Body of pancreas (tissue), 4 donors: ENCODE data around the gene USP17L20. TPM values are rescaled to one million over a fixed set of nuclear protein-coding genes. Genes with fewer than 3 reads are reported as not detected.
"Not testable (repeated sequence)": the region's sequence is repeated elsewhere in the genome, so short reads cannot be mapped to it uniquely, and the experiment has no call there.

ENCODE experiments used
- ATAC-seq: fragments of 150-250 bp; one replicate; pipeline ENCODE4 v1.9.1; 2016
- DNase-seq, 4 donors: peaks; one replicate each; pipeline ENCODE4 v3.0.0-alpha.2; 2019
- H3K27ac ChIP-seq, 4 donors: fragments of 200-600 bp; sonication (generic); 1 replicate in 3 of 4; 2 replicates in 1 of 4; pipeline versions ENCODE4 v1.5.1 to v1.6.1; 2016 to 2019; ENCODE audit warnings: mild to moderate bottlenecking in 1 of 4, mixed read lengths in 1 of 4, moderate library complexity in 1 of 4
- H3K27me3 ChIP-seq, 2 donors: fragments of 200-600 bp; sonication (generic); one replicate each; pipeline ENCODE4 v1.6.0; 2016; ENCODE audit warnings: mild to moderate bottlenecking in 1 of 2
- H3K36me3 ChIP-seq, 2 donors: fragments of 200-600 bp; sonication (generic); replicated peaks in 1 of 2; 2 replicates each; pipeline ENCODE4 v1.5.1; 2016; ENCODE audit warnings: low read depth in 2 of 2; ENCODE audit not compliant: insufficient read depth in 1 of 2
- H3K4me1 ChIP-seq: fragments of 200-600 bp; sonication (generic); one replicate; pipeline ENCODE4 v1.6.0; 2016
- H3K4me3 ChIP-seq, 2 donors: fragments of 200-600 bp; sonication (generic); 1 replicate in 1 of 2; 2 replicates in 1 of 2; pipeline ENCODE4 v1.5.1; 2016 to 2019
- H3K9me3 ChIP-seq, 3 donors: fragments of 200-600 bp; sonication (generic); 1 replicate in 2 of 3; 2 replicates in 1 of 3; pipeline ENCODE4 v1.5.1; 2016
- WGBS, 2 donors: methylation state at CpG; one replicate each; pipeline ENCODE4 v1.1.5; 2017; 5-methylcytosine and 5-hydroxymethylcytosine counted together
- intact Hi-C: fragments of 100-400 bp; cut with DNase I; formaldehyde crosslinking; loops from one replicate; pipeline ENCODE4 v1.15.1; 2023
- total RNA-seq, 2 donors: library from RNA; depleted of rRNA; stranded (reverse); fragments of >200 nt; gene quantifications; one replicate each; pipeline ENCODE4 v1.1.0, GENCODE V29; 2016

Gene USP17L20, protein sequence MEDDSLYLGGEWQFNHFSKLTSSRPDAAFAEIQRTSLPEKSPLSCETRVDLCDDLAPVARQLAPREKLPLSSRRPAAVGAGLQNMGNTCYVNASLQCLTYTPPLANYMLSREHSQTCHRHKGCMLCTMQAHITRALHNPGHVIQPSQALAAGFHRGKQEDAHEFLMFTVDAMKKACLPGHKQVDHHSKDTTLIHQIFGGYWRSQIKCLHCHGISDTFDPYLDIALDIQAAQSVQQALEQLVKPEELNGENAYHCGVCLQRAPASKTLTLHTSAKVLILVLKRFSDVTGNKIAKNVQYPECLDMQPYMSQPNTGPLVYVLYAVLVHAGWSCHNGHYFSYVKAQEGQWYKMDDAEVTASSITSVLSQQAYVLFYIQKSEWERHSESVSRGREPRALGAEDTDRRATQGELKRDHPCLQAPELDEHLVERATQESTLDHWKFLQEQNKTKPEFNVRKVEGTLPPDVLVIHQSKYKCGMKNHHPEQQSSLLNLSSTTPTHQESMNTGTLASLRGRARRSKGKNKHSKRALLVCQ
- not detected for total RNA-seq

DNA sequence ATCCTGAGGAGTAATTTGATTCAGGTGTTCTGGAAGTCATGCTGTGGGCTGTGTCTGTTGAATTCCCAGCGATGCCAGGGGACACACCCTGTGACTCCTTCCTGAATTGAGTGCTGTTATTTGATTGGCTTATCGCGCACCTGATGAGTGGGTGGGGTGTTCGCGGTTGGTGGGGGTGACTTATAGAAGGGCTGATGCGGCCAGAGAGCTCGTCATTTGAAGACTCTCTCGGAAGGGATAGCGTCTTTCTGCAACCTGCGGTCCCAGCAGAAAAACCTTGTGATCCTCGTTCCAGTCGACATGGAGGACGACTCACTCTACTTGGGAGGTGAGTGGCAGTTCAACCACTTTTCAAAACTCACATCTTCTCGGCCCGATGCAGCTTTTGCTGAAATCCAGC, at the start of gene USP17L20:
Gene USP17L20, plus strand, starts transcription at position 301 of the 400 bp plus-strand sequence. Its CDS starts 0 bp downstream, at position 301.
- H3K36me3 ChIP-seq, DNase-seq, H3K4me3 ChIP-seq, H3K9me3 ChIP-seq, intact Hi-C loops, H3K27ac ChIP-seq, H3K27me3 ChIP-seq, H3K4me1 ChIP-seq, ATAC-seq: not testable (repeated sequence)
- WGBS, 2 donors: no CpG with 5 or more reads among the region's 15 CpGs

DNA sequence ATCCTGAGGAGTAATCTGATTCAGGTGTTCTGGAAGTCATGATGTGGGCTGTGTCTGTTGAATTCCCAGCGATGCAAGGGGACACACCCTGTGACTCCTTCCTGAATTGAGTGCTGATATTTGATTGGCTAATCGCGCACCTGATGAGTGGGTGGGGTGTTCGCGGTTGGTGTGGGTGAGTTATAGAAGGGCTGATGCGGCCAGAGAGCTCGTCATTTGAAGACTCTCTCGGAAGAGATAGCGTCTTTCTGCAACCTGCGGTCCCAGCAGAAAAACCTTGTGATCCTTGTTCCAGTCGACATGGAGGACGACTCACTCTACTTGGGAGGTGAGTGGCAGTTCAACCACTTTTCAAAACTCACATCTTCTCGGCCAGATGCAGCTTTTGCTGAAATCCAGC, 47.6 kb upstream of the USP17L20 start, which contains the start of gene USP17L10:
Gene USP17L10, plus strand, starts transcription at position 301 of the 400 bp plus-strand sequence. Its CDS starts 0 bp downstream, at position 301.
- WGBS, 2 donors: 43% methylated on average over 3 of the region's 13 CpGs; no CpG with 5 or more reads in 1 of the 2 donors
- H3K36me3 ChIP-seq, H3K27ac ChIP-seq, H3K4me1 ChIP-seq, ATAC-seq, H3K9me3 ChIP-seq, DNase-seq, H3K4me3 ChIP-seq, intact Hi-C loops, H3K27me3 ChIP-seq: not testable (repeated sequence)

GRCh38 chr4:9214701-9215100, 43.2 kb upstream of the USP17L20 start:
- H3K4me1 ChIP-seq, H3K4me3 ChIP-seq, intact Hi-C loops, H3K36me3 ChIP-seq, H3K9me3 ChIP-seq, ATAC-seq, H3K27me3 ChIP-seq, H3K27ac ChIP-seq: not testable (repeated sequence)
- peak in 1 of 4 donors; percentile 3 for DNase-seq
- 62 to 71% methylated on average over 10 of the region's 14 CpGs for WGBS, 2 donors

DNA sequence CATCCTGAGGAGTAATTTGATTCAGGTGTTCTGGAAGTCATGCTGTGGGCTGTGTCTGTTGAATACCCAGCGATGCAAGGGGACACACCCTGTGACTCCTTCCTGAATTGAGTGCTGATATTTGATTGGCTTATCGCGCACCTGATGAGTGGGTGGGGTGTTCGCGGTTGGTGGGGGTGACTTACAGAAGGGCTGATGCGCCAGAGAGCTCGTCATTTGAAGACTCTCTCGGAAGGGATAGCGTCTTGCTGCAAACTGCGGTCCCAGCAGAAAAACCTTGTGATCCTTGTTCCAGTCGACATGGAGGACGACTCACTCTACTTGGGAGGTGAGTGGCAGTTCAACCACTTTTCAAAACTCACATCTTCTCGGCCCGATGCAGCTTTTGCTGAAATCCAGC, 42.8 kb upstream of the USP17L20 start, which contains the start of gene USP17L11:
Gene USP17L11, plus strand, starts transcription at position 301 of the 400 bp plus-strand sequence. Its CDS starts 0 bp downstream, at position 301.
- DNase-seq, H3K27ac ChIP-seq, H3K27me3 ChIP-seq, H3K4me3 ChIP-seq, H3K4me1 ChIP-seq, ATAC-seq, intact Hi-C loops, H3K9me3 ChIP-seq, H3K36me3 ChIP-seq: not testable (repeated sequence)
- no CpG with 5 or more reads among the region's 14 CpGs for WGBS, 2 donors

- ATAC-seq, intact Hi-C loops, H3K4me3 ChIP-seq, H3K27me3 ChIP-seq, H3K36me3 ChIP-seq, DNase-seq, H3K4me1 ChIP-seq, H3K27ac ChIP-seq, H3K9me3 ChIP-seq: not testable (repeated sequence)
- no CpG with 5 or more reads among the region's 13 CpGs for WGBS, 2 donors
These were observed 38.1 kb upstream of the USP17L20 start, which contains the start of gene USP17L12 for GRCh38 chr4:9219852-9220251. USP17L12 (plus strand) TSS chr4:9220152; CDS start chr4:9220152, 0 bp downstream.

- no CpG with 5 or more reads among the region's 14 CpGs for WGBS, 2 donors
- DNase-seq, intact Hi-C loops, H3K9me3 ChIP-seq, H3K36me3 ChIP-seq, H3K27me3 ChIP-seq, H3K4me3 ChIP-seq, ATAC-seq, H3K27ac ChIP-seq, H3K4me1 ChIP-seq: not testable (repeated sequence)
These were observed 33.3 kb upstream of the USP17L20 start, which contains the start of gene USP17L13 for GRCh38 chr4:9224596-9224995. USP17L13 (plus strand) TSS chr4:9224896; CDS start chr4:9224896, 0 bp downstream.

DNA sequence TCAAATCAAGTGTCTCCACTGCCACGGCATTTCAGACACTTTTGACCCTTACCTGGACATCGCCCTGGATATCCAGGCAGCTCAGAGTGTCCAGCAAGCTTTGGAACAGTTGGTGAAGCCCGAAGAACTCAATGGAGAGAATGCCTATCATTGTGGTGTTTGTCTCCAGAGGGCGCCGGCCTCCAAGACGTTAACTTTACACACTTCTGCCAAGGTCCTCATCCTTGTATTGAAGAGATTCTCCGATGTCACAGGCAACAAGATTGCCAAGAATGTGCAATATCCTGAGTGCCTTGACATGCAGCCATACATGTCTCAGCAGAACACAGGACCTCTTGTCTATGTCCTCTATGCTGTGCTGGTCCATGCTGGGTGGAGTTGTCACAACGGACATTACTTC, 27.7 kb upstream of the USP17L20 start:
- intact Hi-C loops, H3K4me3 ChIP-seq, ATAC-seq, H3K27me3 ChIP-seq, H3K9me3 ChIP-seq, H3K36me3 ChIP-seq, H3K4me1 ChIP-seq, H3K27ac ChIP-seq: not testable (repeated sequence)
- WGBS, 2 donors: 64% methylated on average over 5 of the region's 8 CpGs; no CpG with 5 or more reads in 1 of the 2 donors
- DNase-seq: peak in 1 of 4 donors; percentile 2

- WGBS, 2 donors: no CpG with 5 or more reads among the region's 15 CpGs
- H3K4me3 ChIP-seq, ATAC-seq: not testable (repeated sequence)
These were observed 23.8 kb upstream of the USP17L20 start, which contains the start of gene USP17L15 for GRCh38 chr4:9234085-9234484. USP17L15 (plus strand) TSS chr4:9234385; CDS start chr4:9234385, 0 bp downstream.

GRCh38 chr4:9238461-9238860, 19.5 kb upstream of the USP17L20 start:
- ATAC-seq, H3K36me3 ChIP-seq, H3K27me3 ChIP-seq, intact Hi-C loops, H3K27ac ChIP-seq, H3K4me3 ChIP-seq, H3K9me3 ChIP-seq, H3K4me1 ChIP-seq: not testable (repeated sequence)
- WGBS, 2 donors: no CpG with 5 or more reads among the region's 12 CpGs
- DNase-seq: peak in 3 of 4 donors; percentile 5 to 12 (median 6)

More at GRCh38 chr4:9234085-9234484, 23.8 kb upstream of the USP17L20 start, which contains the start of gene USP17L15:
- H3K27me3 ChIP-seq, H3K36me3 ChIP-seq, H3K9me3 ChIP-seq, H3K4me1 ChIP-seq, DNase-seq, H3K27ac ChIP-seq, intact Hi-C loops: not testable (repeated sequence)

DNA sequence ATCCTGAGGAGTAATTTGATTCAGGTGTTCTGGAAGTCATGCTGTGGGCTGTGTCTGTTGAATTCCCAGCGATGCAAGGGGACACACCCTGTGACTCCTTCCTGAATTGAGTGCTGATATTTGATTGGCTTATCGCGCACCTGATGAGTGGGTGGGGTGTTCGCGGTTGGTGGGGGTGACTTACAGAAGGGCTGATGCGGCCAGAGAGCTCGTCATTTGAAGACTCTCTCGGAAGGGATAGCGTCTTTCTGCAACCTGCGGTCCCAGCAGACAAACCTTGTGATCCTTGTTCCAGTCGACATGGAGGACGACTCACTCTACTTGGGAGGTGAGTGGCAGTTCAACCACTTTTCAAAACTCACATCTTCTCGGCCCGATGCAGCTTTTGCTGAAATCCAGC, 14.3 kb upstream of the USP17L20 start, which contains the start of gene USP17L17:
Gene USP17L17, plus strand, starts transcription at position 301 of the 400 bp plus-strand sequence. Its CDS starts 0 bp downstream, at position 301.
- H3K27me3 ChIP-seq, H3K9me3 ChIP-seq, H3K27ac ChIP-seq, intact Hi-C loops, DNase-seq, ATAC-seq, H3K36me3 ChIP-seq, H3K4me1 ChIP-seq, H3K4me3 ChIP-seq: not testable (repeated sequence)
- WGBS, 2 donors: 80 to 81% methylated on average over 7 to 14 of the region's 14 CpGs

DNA sequence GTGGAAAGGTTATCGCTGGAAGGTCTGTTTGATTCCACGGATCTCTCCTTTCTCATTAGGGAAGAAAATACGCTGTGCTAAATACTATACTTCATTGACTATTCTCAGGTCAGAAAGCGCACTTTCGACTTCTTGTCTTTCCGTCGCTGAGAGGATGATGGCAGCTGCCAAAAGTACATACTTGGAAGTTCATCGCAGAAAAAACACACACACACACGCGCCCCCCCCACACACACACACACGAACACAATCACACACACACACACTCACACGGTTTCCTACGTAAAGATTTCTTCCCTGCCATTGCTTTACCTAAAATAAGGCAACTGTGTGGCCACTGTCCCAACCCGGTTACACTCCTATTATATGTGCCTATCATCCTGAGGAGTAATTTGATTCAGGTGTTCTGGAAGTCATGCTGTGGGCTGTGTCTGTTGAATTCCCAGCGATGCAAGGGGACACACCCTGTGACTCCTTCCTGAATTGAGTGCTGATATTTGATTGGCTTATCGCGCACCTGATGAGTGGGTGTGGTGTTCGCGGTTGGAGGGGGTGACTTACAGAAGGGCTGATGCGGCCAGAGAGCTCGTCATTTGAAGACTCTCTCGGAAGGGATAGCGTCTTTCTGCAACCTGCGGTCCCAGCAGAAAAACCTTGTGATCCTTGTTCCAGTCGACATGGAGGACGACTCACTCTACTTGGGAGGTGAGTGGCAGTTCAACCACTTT, 9.8 kb upstream of the USP17L20 start, which contains the start of gene USP17L18:
Gene USP17L18, plus strand, starts transcription at position 678 of the 728 bp plus-strand sequence. Its CDS starts 0 bp downstream, at position 678.
- H3K9me3 ChIP-seq, H3K27ac ChIP-seq, H3K36me3 ChIP-seq, intact Hi-C loops, H3K4me1 ChIP-seq, H3K27me3 ChIP-seq, ATAC-seq, H3K4me3 ChIP-seq: not testable (repeated sequence)
- WGBS, 2 donors: 74 to 82% methylated on average over 10 to 11 of the region's 26 CpGs
- DNase-seq: peak; percentile 1 to 20 (median 6)
